Lower leg skin (tissue), 3 donors: ENCODE data around the gene TMEM254.

Experiments used
- CTCF ChIP-seq, 3 donors: fragments of 450-650 bp; IDR thresholded peaks; one replicate each; pipeline ENCODE4 v1.5.1; 2016; ENCODE audit warnings: antibody characterized with exemption in 3 of 3, mild to moderate bottlenecking in 3 of 3, moderate library complexity in 2 of 3
- POLR2A ChIP-seq, 2 donors: fragments of 450-650 bp; IDR thresholded peaks; one replicate each; pipeline ENCODE4 v1.6.1; 2016 to 2017; ENCODE audit warnings: antibody characterized with exemption in 2 of 2, mild to moderate bottlenecking in 1 of 2, moderate library complexity in 1 of 2

- TF ChIP-seq POLR2A (IDR thresholded peaks at IDR 0.05) (no peak), CTCF (IDR thresholded peaks at IDR 0.05) (no peak)
Measured at GRCh38 chr10:80141696-80142460, 63.4 kb downstream of the TMEM254 start.
